ENCODE data around the gene ADGRL2.

ADGRL2 gene

GRCh38 chr1:82007804-82008203 is 207.1 kb downstream of the ADGRL2 start:
- no peak for DNase-seq

DNA sequence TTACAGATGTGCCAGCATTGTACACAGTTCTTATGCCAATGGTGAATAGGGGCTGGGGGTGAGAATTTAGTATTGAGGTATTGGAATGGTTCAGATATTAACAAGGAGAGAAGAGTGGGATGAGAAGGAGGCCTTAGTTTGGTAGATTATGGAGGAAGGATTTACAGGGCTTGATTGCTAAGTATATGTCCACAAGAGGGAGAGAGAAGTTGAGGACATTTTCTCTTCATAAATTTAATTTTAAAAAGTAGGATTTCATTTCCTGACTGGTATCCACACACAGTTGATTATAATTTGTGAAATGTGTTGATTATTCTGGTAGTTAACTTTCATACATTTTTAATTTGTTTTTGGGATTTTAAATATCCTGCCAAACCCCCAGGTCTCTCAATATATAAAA is 213.0 kb downstream of the ADGRL2 start:
- no peak for DNase-seq

DNA sequence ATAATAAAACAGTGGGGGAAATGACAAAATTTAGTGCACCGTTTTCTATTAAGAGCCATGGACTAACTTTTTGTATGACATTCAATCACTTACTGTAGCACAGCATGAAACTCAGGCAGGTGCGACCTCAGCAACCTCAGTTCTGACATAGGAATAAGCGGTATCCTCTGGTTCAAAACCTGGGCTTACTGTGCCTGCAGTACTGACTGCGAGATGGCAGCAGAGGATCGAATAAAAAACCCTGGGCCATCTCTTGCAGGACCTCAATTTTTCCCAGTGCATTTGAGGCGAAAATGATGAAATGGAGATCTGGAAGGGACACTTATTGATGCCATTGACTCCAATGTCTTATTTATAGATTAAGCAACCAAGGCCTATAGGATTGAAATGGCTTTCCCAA is 214.7 kb downstream of the ADGRL2 start:
- no peak for DNase-seq

GRCh38 chr1:82018319-82018718 is 217.6 kb downstream of the ADGRL2 start:
- no peak for DNase-seq

DNA sequence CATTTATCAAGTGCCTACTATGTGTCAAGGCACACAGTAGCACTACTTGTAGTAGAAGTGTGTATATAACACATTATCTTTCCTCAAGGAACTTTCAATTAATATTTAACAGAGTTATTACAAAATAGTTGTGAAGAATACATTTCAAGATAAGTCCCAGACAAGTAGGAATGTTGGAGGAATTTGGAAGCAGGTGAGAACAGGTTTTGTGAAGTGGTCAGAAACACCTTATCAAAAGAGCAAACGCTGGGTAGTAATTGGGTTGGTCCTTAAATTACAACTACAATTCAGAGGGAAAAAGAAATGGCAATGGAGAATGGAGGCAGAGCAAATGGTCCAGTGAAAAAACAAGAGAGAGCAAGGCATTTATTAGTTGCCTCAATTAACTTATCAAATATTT is 218.8 kb downstream of the ADGRL2 start:
- no peak for DNase-seq

DNA sequence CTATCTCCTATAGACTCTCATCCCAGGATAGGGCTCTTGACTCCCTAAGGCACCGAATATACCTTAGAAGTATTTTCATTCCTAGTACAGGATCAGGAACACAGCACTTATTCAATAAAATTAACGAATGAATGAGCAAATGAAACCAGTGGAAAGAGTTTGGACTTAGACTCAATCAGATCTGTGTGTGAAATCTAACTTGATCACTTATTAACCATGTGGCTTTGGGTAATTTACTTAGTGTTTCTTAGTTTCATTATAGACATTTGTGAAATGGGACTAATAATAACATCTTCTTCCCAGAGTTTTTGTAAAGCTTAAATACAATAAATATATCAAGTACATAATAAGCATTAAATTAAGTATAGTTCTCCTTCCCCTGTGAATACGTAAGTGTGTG is 230.1 kb downstream of the ADGRL2 start:
- no peak for DNase-seq

DNA sequence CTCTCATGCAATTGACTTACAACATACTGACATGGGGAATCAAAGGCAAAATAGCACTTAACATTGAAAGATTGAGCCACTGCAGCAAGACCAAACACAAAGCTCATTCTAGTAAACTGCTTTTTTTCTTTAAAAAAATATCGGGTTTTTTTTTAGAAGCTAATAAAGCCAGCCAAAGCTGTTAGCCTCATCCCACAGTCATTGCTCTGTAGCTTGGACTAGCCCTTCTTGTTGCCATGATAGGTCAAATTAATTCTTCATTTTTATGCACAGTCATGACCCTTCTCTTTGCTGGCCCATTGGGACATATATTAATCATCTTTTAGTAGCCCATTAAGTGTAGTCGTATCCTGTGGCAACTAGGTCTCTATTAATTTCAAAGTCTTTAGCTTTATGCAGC is 231.3 kb downstream of the ADGRL2 start:
- no peak for DNase-seq

DNA sequence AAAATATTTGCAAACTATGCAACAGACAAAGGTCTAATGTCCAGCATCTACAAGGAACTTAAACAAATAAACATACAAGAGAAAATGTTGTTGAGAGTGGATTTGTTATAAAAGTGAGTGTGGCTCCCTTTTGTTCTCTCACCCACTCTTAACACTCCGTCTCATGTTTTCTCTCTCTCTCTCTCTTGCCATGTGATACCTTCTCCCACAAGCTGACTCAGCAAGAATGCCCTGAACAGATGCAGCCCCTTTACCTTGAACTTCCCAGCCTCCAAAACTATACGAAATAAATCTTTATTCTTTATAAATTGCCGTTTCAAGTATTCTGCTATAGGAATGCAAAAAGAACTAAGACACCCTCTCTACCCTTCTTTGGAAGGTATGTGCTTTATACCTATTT is 234.1 kb downstream of the ADGRL2 start:
- no peak for DNase-seq
